IMR-90 (cell line): Measurements from ENCODE around the gene SOX5. TPM values are rescaled to one million over a fixed set of nuclear protein-coding genes. Genes with fewer than 3 reads are reported as not detected.

ENCODE experiments used
- ATAC-seq: fragments of 200-7000 bp; cut with Tn5 transposase; 2 replicates; pipeline ENCODE4 v1.9.1; 2020; ENCODE audit warnings: low read depth, mild to moderate bottlenecking, moderate library complexity
- BruUV-seq: library from RNA; stranded (reverse); fragments of 400-500 nt; replicated peaks from 2 replicates; lab custom pipeline; 2021; lab: Mats Ljungman, UMichigan
- CTCF ChIA-PET: fragments of 300-600 bp; formaldehyde crosslinking; extraction: SDS; loops from one replicate; lab custom pipeline; 2021; ENCODE audit warnings: antibody characterized with exemption; lab: Yijun Ruan, JAX
- POLR2A ChIA-PET: fragments of 300-600 bp; sonication (Branson Sonifier 250); formaldehyde crosslinking; loops from one replicate; lab custom pipeline; 2022; ENCODE audit warnings: antibody characterized with exemption; ENCODE audit not compliant: unreplicated experiment; lab: Charles Lee
- DNase-seq: peaks from one replicate; pipeline ENCODE4 v3.0.0; 2013
- H2AFZ ChIP-seq: replicated peaks from 2 replicates; pipeline ENCODE3; 2013; ENCODE audit warnings: low read length, mild to moderate bottlenecking; ENCODE audit not compliant: poor library complexity
- H2AK5ac ChIP-seq: 2 replicates; pipeline ENCODE4 v1.6.1; 2013; ENCODE audit warnings: low read depth, low read length, inconsistent platforms
- H2AK9ac ChIP-seq: replicated peaks from 2 replicates; pipeline ENCODE3; 2013; ENCODE audit warnings: mild to moderate bottlenecking, low read depth, low read length, moderate library complexity; ENCODE audit not compliant: poor library complexity
- H2BK120ac ChIP-seq: 2 replicates; pipeline ENCODE4 v1.6.1; 2013; ENCODE audit warnings: low read depth, low read length, inconsistent platforms
- H2BK15ac ChIP-seq: 3 replicates; pipeline ENCODE4 v1.6.1; 2013; ENCODE audit warnings: low read depth, low read length, inconsistent platforms
- H2BK20ac ChIP-seq: 2 replicates; pipeline ENCODE4 v1.6.1; 2013; ENCODE audit warnings: low read depth, mild to moderate bottlenecking, inconsistent platforms, low read length, moderate library complexity
- H2BK5ac ChIP-seq: 2 replicates; pipeline ENCODE4 v1.6.1; 2013; ENCODE audit warnings: mild to moderate bottlenecking, low read depth, low read length, inconsistent platforms; ENCODE audit not compliant: poor library complexity, severe bottlenecking
- H3K14ac ChIP-seq: replicated peaks from 2 replicates; pipeline ENCODE4 v1.6.1; 2013; ENCODE audit warnings: low read depth, low read length, inconsistent platforms
- H3K18ac ChIP-seq: 2 replicates; pipeline ENCODE4 v1.6.1; 2013; ENCODE audit warnings: low read depth, low read length, control low read depth
- H3K23ac ChIP-seq: 2 replicates; pipeline ENCODE4 v1.6.1; 2013; ENCODE audit warnings: low read depth, low read length, inconsistent platforms
- H3K27ac ChIP-seq: 2 replicates; pipeline ENCODE4 v1.5.1; 2013; ENCODE audit warnings: mild to moderate bottlenecking, control low read depth, low read length; ENCODE audit not compliant: insufficient read depth
- H3K27me3 ChIP-seq: 2 replicates; pipeline ENCODE4 v1.6.1; 2013; ENCODE audit warnings: low read length; ENCODE audit not compliant: control insufficient read depth, insufficient read depth
- H3K36me3 ChIP-seq: 2 replicates; pipeline ENCODE4 v1.6.1; 2013; ENCODE audit warnings: low read length, mixed read lengths; ENCODE audit not compliant: control insufficient read depth, insufficient read depth
- H3K4ac ChIP-seq: 2 replicates; pipeline ENCODE4 v1.6.1; 2013; ENCODE audit warnings: low read depth, low read length, inconsistent platforms
- H3K4me1 ChIP-seq: 2 replicates; pipeline ENCODE4 v1.6.1; 2013; ENCODE audit warnings: low read length, mixed read lengths; ENCODE audit not compliant: control insufficient read depth, insufficient read depth
- H3K4me2 ChIP-seq: 2 replicates; pipeline ENCODE4 v1.6.1; 2013; ENCODE audit warnings: low read depth, mild to moderate bottlenecking, control low read depth, low read length, moderate library complexity
- H3K4me3 ChIP-seq: 2 replicates; pipeline ENCODE4 v1.5.1; 2013; ENCODE audit warnings: low read depth, mild to moderate bottlenecking, control low read depth, low read length, moderate library complexity; ENCODE audit not compliant: insufficient read depth
- H3K56ac ChIP-seq: 2 replicates; pipeline ENCODE4 v1.6.1; 2013; ENCODE audit warnings: low read length, inconsistent platforms; ENCODE audit not compliant: insufficient read depth; ENCODE audit errors: extremely low read depth
- H3K79me1 ChIP-seq, 2 experiments: 2 replicates each; pipeline ENCODE4 v1.6.1; 2013; ENCODE audit warnings: low read length in 2 of 2, inconsistent platforms in 1 of 2, low read depth in 1 of 2
- H3K9ac ChIP-seq: 2 replicates; pipeline ENCODE4 v1.6.1; 2013; ENCODE audit warnings: low read depth, low read length, control low read depth
- H3K9me1 ChIP-seq: 2 replicates; pipeline ENCODE4 v1.6.1; 2013; ENCODE audit warnings: low read length, inconsistent platforms; ENCODE audit not compliant: insufficient read depth
- H3K9me3 ChIP-seq: 2 replicates; pipeline ENCODE4 v1.6.1; 2013; ENCODE audit warnings: low read length; ENCODE audit not compliant: control insufficient read depth, insufficient read depth
- H4K20me1 ChIP-seq: 2 replicates; pipeline ENCODE4 v1.6.1; 2013; ENCODE audit warnings: low read length, inconsistent platforms; ENCODE audit not compliant: insufficient read depth
- H4K5ac ChIP-seq: 2 replicates; pipeline ENCODE4 v1.6.1; 2013; ENCODE audit warnings: mild to moderate bottlenecking, low read depth, low read length, control low read depth
- H4K8ac ChIP-seq, 2 experiments: 2 replicates each; pipeline ENCODE4 v1.6.1; 2013; ENCODE audit warnings: low read depth in 2 of 2, low read length in 2 of 2, control low read depth in 1 of 2, inconsistent platforms in 1 of 2
- H4K91ac ChIP-seq: 2 replicates; pipeline ENCODE4 v1.6.1; 2013; ENCODE audit warnings: low read depth, low read length, inconsistent platforms; ENCODE audit not compliant: insufficient read depth
- BHLHE40 ChIP-seq: fragments of 150-350 bp; IDR thresholded peaks from 2 replicates; pipeline ENCODE4 v1.6.1; 2016; ENCODE audit warnings: mild to moderate bottlenecking, low read depth, low read length
- CEBPB ChIP-seq: IDR thresholded peaks from 2 replicates; pipeline ENCODE4 v1.6.1; 2012; ENCODE audit warnings: low read depth, low read length, improper control_type of control experiment
- CHD1 ChIP-seq: IDR thresholded peaks from 2 replicates; pipeline ENCODE4 v1.6.1; 2012; ENCODE audit warnings: low read depth, low read length, improper control_type of control experiment
- CTCF ChIP-seq: conservative IDR thresholded peaks from 2 replicates; pipeline ENCODE4 v1.5.1; 2012; ENCODE audit warnings: mild to moderate bottlenecking, low read depth, low read length, improper control_type of control experiment
- ELK1 ChIP-seq: fragments of 150-350 bp; IDR thresholded peaks from 2 replicates; pipeline ENCODE4 v1.6.1; 2016; ENCODE audit warnings: low read depth, mild to moderate bottlenecking, low read length, moderate library complexity, borderline replicate concordance
- FOS ChIP-seq: fragments of 150-350 bp; IDR thresholded peaks from 2 replicates; pipeline ENCODE4 v1.6.1; 2016; ENCODE audit warnings: low read depth, low read length
- MAFK ChIP-seq: IDR thresholded peaks from 2 replicates; pipeline ENCODE4 v1.6.1; 2012; ENCODE audit warnings: low read depth, low read length, improper control_type of control experiment
- MAZ ChIP-seq: IDR thresholded peaks from 2 replicates; pipeline ENCODE4 v1.6.1; 2012; ENCODE audit warnings: low read depth, mild to moderate bottlenecking, low read length, improper control_type of control experiment, moderate library complexity, borderline replicate concordance
- NFE2L2 ChIP-seq: fragments of 150-350 bp; IDR thresholded peaks from 2 replicates; pipeline ENCODE4 v1.6.1; 2016; ENCODE audit warnings: low read depth, mild to moderate bottlenecking, low read length
- POLR2A ChIP-seq: IDR thresholded peaks from 2 replicates; pipeline ENCODE4 v1.6.1; 2012; ENCODE audit warnings: mild to moderate bottlenecking, low read depth, low read length
- RAD21 ChIP-seq: IDR thresholded peaks from 2 replicates; pipeline ENCODE4 v1.6.1; 2012; ENCODE audit warnings: low read length, improper control_type of control experiment
- RCOR1 ChIP-seq: IDR thresholded peaks from 2 replicates; pipeline ENCODE4 v1.6.1; 2012; ENCODE audit warnings: mild to moderate bottlenecking, low read length, improper control_type of control experiment; ENCODE audit not compliant: insufficient replicate concordance
- RFX5 ChIP-seq: IDR thresholded peaks from 2 replicates; pipeline ENCODE4 v1.8.0; 2012; ENCODE audit warnings: low read depth, mild to moderate bottlenecking, low read length, moderate library complexity
- SMC3 ChIP-seq: fragments of 150-350 bp; IDR thresholded peaks from 2 replicates; pipeline ENCODE4 v1.6.1; 2016; ENCODE audit warnings: low read depth, mild to moderate bottlenecking, antibody characterized with exemption, low read length, moderate library complexity
- USF2 ChIP-seq: fragments of 150-350 bp; IDR thresholded peaks from 2 replicates; pipeline ENCODE4 v1.6.1; 2017; ENCODE audit warnings: mild to moderate bottlenecking, antibody characterized with exemption, low read length, low read depth
- WGBS, 2 experiments: methylation state at CpG; one replicate each; pipeline versions ENCODE4 v1.1.5 to v1.1.7; 2013; ENCODE audit warnings: missing lambda C conversion rate in 2 of 2; ENCODE audit not compliant: insufficient read length in 1 of 2; ENCODE audit errors: extremely low coverage in 2 of 2; 5-methylcytosine and 5-hydroxymethylcytosine counted together
- dilution Hi-C: fragments of 300-500 bp; cut with HindIII; formaldehyde crosslinking; loops from one replicate; pipeline ENCODE4 v1.14.3; 2018; ENCODE audit warnings: low sequenced_read_pairs; ENCODE audit not compliant: unreplicated experiment
- in situ Hi-C: fragments of 300-500 bp; cut with MboI; formaldehyde crosslinking; loops from 3 replicates; pipeline ENCODE4 v1.14.3; 2019; ENCODE audit warnings: low sequenced_read_pairs, inconsistent platforms, mixed read lengths
- intact Hi-C: fragments of 100-400 bp; cut with micrococcal nuclease; formaldehyde crosslinking; loops from 2 replicates; pipeline ENCODE4 v1.10.0; 2022
- polyA plus RNA-seq, 3 experiments: library from polyadenylated mRNA; depleted of rRNA; stranded (reverse); fragments of >200 nt; gene quantifications; 2 replicates each; pipeline ENCODE4 v1.2.3, GENCODE V29; 2012; ENCODE audit warnings: low replicate concordance in 1 of 3
- total RNA-seq: library from RNA; depleted of rRNA; stranded (reverse); fragments of >200 nt; gene quantifications from 2 replicates; pipeline ENCODE4 v1.2.3, GENCODE V29; 2012

SOX5 gene
- total and polyA plus RNA-seq, 2 of the 4 experiments (the other 2 are of a cell fraction), result 1.1 to 13.1 TPM

GRCh38 chr12:23731035-23731434, 218.4 kb downstream of the SOX5 start:
- Histone ChIP-seq H3K4me3 (no peak overlapping the region), H2BK120ac (no peak overlapping the region), H2AK9ac (no peak overlapping the region), H3K18ac (no peak overlapping the region), H3K23ac (no peak overlapping the region), H3K9me1 (no peaks in the 10 kb centered on the region), H3K27ac (no peak overlapping the region), H2BK5ac (no peak overlapping the region), H2AK5ac (no peak overlapping the region), H4K5ac (no peak overlapping the region), H2AFZ (no peak overlapping the region), H2BK15ac (no peak overlapping the region), H3K4ac (no peak overlapping the region), H4K20me1 (no peaks in the 10 kb centered on the region), H3K36me3 (no peaks in the 10 kb centered on the region), H3K4me1 (no peaks in the 10 kb centered on the region), H3K4me2 (no peak overlapping the region), H2BK20ac (no peak overlapping the region), H3K14ac (no peak overlapping the region), H3K9ac (no peak overlapping the region), H3K27me3 (no peaks in the 10 kb centered on the region), H4K91ac (no peak overlapping the region), H4K8ac (no peak overlapping the region), H3K56ac (no peak overlapping the region), H3K9me3 (no peaks in the 10 kb centered on the region), H3K79me1 (no peaks in the 10 kb centered on the region)
- DNase-seq (no peak), ATAC-seq (no peak)
- ChIA-PET POLR2A (no interaction called here), CTCF (no interaction called here)
- BruUV-seq, result no TSS peak
- no CpG with 5 or more reads among the region's 3 CpGs for WGBS, 2 experiments
- dilution Hi-C loops, result no loop called here
- in situ Hi-C loops, result no loop called here
- intact Hi-C loops, result no loop called here
- TF ChIP-seq RAD21 (no peak), RCOR1 (no peak), ELK1 (no peak), CEBPB (no peak), FOS (no peak), CTCF (no peak), RFX5 (no peak), NFE2L2 (no peak), MAFK (no peak), MAZ (no peak), BHLHE40 (no peak), USF2 (no peak), POLR2A (no peak), CHD1 (no peak), SMC3 (no peak)
